Skeletal muscle satellite cell (primary cell): ENCODE results near the gene AZIN2.

Experiments
- H3K27me3 ChIP-seq: 2 replicates; pipeline ENCODE4 v1.7.0; 2013; ENCODE audit warnings: low read length; ENCODE audit not compliant: control insufficient read depth, insufficient read depth
- H3K36me3 ChIP-seq: 2 replicates; pipeline ENCODE4 v1.7.0; 2013; ENCODE audit warnings: mild to moderate bottlenecking, control low read depth, low read length; ENCODE audit not compliant: insufficient read depth
- H3K4me1 ChIP-seq: 2 replicates; pipeline ENCODE4 v1.7.0; 2013; ENCODE audit warnings: low read length; ENCODE audit not compliant: control insufficient read depth, insufficient read depth
- H3K4me2 ChIP-seq: 2 replicates; pipeline ENCODE4 v1.7.0; 2013; ENCODE audit warnings: mild to moderate bottlenecking, low read length
- H3K4me3 ChIP-seq: 2 replicates; pipeline ENCODE4 v1.7.0; 2013; ENCODE audit warnings: low read length
- H3K9ac ChIP-seq: 2 replicates; pipeline ENCODE4 v1.7.0; 2013; ENCODE audit warnings: mild to moderate bottlenecking, low read depth, low read length, moderate library complexity
- H3K9me3 ChIP-seq: replicated peaks from 2 replicates; pipeline ENCODE4 v1.7.0; 2013; ENCODE audit warnings: mild to moderate bottlenecking, control low read depth, low read length

The AZIN2 gene

DNA sequence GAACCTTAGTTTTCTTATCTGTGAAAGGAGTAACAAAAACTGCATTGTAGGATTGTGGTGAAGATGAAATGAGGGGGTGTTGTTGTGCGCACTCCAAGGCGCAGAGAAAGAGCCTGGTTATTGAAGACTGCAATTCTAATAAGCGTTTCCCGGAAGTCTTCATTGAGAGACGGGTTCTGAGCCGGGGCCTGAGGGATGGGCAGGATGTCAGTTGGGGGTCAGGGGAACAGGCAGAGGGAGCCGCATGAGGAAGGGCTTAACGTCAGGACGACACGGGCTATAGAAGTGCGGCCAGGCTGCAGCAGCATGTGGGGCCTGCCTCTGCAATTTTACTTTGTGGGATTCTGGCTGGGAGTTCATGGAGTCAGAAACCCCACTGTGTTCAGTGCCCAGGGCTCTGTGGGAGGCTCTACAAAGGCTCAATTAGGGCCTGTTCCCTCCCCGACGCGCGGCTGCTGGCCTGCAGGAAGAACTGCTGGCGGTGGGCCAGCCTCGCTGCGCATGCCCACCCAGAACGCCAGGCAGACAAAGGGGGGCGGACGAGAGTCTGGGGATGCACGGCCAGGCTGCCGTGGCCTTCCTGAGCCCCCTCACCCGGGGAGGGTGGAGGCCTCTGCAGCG lies 80.2 kb downstream of the AZIN2 start:
- peaks cover 10% of the 10 kb centered on the region for H3K4me1 ChIP-seq
- H3K4me3 ChIP-seq = no peak overlapping the region
- no peak overlapping the region for H3K4me2 ChIP-seq
- no peaks in the 10 kb centered on the region for H3K27me3 ChIP-seq
- peaks cover 6% of the 10 kb centered on the region for H3K36me3 ChIP-seq
- H3K9me3 ChIP-seq = no peaks in the 10 kb centered on the region
- no peak overlapping the region for H3K9ac ChIP-seq

- H3K27me3 ChIP-seq = no peaks in the 10 kb centered on the region
- H3K4me3 ChIP-seq = no peak overlapping the region
- no peak overlapping the region for H3K9ac ChIP-seq
- peaks cover 10% of the 10 kb centered on the region for H3K4me1 ChIP-seq
- H3K9me3 ChIP-seq = no peaks in the 10 kb centered on the region
- no peak overlapping the region for H3K4me2 ChIP-seq
- peaks cover 6% of the 10 kb centered on the region for H3K36me3 ChIP-seq
These were observed 81.2 kb downstream of the AZIN2 start for GRCh38 chr1:33162141-33162540.

DNA sequence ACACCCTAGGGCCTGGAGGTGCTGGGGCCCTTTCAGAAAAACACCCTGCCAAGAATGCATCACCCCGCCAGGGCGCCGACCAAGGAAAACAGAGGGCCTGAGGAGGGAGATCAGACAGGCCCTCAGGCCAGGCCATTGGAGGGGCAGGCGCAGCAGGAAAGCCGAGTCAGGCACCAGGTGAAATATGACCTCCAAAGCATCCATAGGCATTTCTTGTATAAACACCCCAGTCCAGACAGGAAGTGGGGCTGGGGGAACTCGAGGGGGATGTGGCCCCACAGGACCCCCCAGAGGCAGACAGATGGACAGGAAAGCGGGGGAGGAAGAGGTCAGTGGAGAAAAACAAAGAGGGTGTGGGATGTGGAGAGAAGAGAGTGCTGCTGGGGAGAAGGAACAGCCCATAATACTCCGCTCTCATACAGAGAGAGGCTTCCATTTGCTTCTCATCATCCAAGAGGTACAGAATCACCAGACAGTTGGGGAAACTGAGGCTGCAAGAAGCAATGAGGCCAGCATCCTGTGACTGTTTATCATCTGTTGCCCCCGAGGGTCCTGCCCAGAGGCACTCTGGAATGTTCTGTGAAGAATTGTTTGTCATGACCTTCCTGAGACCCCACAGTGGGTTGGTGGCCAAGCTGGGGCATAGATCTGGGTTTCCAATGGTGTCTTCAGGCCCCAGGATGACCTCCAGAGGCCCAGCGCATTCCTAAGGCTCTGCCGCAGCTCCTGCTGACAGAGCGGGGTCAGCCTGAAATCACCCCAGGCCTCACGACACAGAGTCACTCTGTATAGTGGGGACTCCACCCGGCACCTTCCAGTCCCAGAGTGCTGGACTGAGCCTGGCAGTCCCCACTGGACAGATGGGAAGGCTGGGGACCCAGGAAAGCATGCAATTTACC lies 82.9 kb downstream of the AZIN2 start:
- Histone ChIP-seq H3K27me3 (no peaks in the 10 kb centered on the region), H3K4me3 (no peak overlapping the region)

DNA sequence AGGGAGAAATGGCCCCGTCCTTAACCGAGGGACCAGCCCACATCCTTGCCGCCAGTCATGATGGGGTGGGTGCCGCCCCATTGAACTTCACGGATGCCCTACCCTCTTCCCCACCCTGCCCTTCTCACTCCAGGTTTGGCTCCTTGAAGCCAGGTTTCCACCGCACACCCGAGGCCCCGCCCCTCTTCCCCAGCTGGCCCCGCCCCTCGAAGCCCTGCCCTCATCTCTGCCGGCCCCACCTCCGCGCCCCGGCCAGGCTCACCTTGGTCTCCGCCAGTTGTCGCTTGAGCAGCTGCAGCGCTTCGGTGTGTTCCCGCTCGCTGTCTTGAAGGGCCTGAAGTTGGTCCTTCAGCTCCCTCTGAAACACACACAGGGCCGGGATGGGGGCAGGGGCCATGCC lies 84.3 kb downstream of the AZIN2 start:
- Histone ChIP-seq H3K9ac (no peak overlapping the region), H3K4me1 (peaks cover 10% of the 10 kb centered on the region), H3K36me3 (no peaks in the 10 kb centered on the region), H3K27me3 (no peaks in the 10 kb centered on the region), H3K4me3 (no peak overlapping the region), H3K9me3 (no peaks in the 10 kb centered on the region), H3K4me2 (no peak overlapping the region)

More for the DNA sequence above, 82.9 kb downstream of the AZIN2 start:
- H3K4me2 ChIP-seq = no peak overlapping the region
- H3K9ac ChIP-seq = no peak overlapping the region
- H3K4me1 ChIP-seq = peaks cover 10% of the 10 kb centered on the region
- H3K9me3 ChIP-seq = no peaks in the 10 kb centered on the region
- H3K36me3 ChIP-seq = no peaks in the 10 kb centered on the region

DNA sequence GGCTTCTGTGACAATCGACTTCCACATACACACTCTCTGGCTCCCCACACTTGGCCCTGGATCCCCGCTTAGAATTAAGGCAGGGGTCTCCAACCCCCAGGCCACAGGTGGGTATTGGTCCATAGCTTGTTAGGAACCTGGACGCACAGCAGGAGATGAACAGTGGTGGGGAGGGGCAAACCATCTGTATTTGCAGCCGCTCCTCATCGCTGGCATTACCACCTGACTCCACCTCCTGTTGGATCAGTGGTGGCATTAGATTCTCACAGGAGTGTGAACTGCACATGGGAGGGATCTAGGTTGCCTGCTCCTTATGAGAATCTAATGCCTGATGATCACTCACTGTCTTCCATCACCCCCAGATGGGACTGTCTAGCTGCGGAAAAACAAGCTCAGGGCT lies 84.9 kb downstream of the AZIN2 start:
- H3K27me3 ChIP-seq = no peaks in the 10 kb centered on the region
- H3K9me3 ChIP-seq = no peaks in the 10 kb centered on the region
- H3K4me2 ChIP-seq = no peak overlapping the region
- peaks cover 14% of the 10 kb centered on the region for H3K4me1 ChIP-seq
- no peaks in the 10 kb centered on the region for H3K36me3 ChIP-seq
- no peak overlapping the region for H3K9ac ChIP-seq
- no peak overlapping the region for H3K4me3 ChIP-seq

GRCh38 chr1:33167650-33168447 lies 86.9 kb downstream of the AZIN2 start:
- Histone ChIP-seq H3K27me3 (no peaks in the 10 kb centered on the region), H3K4me2 (no peak overlapping the region), H3K4me3 (no peak overlapping the region), H3K9ac (no peak overlapping the region), H3K9me3 (no peaks in the 10 kb centered on the region), H3K36me3 (no peaks in the 10 kb centered on the region), H3K4me1 (peaks cover 14% of the 10 kb centered on the region)

- Histone ChIP-seq H3K9me3 (no peaks in the 10 kb centered on the region), H3K4me3 (no peak overlapping the region), H3K9ac (no peak overlapping the region), H3K4me2 (no peak overlapping the region), H3K36me3 (no peaks in the 10 kb centered on the region), H3K27me3 (no peaks in the 10 kb centered on the region), H3K4me1 (peaks cover 8% of the 10 kb centered on the region)
These were observed 87.8 kb downstream of the AZIN2 start for GRCh38 chr1:33168556-33169289.

DNA sequence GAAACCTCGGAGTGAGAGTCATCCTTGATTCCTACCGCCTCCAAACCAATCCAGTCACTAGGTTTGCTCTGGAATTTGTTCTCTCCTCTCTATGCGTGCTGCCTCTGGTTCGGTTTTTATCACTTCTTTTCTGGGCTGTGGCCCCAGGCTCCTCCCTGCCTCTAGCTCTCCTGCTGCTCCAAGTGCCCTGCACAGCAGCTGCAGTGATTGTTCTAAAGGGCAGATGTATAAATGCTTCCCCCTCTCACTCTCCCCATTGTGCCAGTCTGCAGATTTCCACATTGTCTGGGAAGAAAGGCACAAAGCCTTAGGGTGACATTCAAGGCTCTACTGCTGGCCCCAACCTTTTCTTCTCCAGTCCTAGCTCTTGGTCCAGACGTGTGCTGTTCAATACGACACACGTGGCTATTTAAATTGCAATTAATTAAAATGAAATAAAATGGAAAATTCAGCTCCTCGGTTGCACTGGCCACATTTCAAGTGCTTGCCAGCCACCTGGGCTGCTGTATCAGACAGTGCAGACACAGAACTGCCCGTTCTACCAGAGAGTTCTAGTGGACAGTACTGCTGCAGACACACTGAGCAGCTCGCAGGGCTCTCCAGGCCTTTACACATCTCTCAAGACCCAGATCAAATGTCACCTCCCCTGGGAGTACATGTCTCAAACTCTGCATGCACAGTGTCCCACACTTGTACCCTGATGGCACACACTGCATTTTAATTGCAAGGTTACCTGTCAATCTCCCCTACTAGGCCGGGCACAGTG lies 88.5 kb downstream of the AZIN2 start:
- H3K27me3 ChIP-seq = no peaks in the 10 kb centered on the region

More for the DNA sequence above, 88.5 kb downstream of the AZIN2 start:
- no peak overlapping the region for H3K4me3 ChIP-seq
- no peak overlapping the region for H3K4me2 ChIP-seq
- H3K9me3 ChIP-seq = no peaks in the 10 kb centered on the region
- H3K4me1 ChIP-seq = peaks cover 4% of the 10 kb centered on the region
- no peak overlapping the region for H3K9ac ChIP-seq
- no peaks in the 10 kb centered on the region for H3K36me3 ChIP-seq
